Measurements from ENCODE around the gene NECAB2. TPM values are rescaled to one million over a fixed set of nuclear protein-coding genes. Genes with fewer than 3 reads are reported as not detected.

NECAB2 gene
- total and polyA plus RNA-seq, 7 experiments from 2014 or later = not detected

DNA sequence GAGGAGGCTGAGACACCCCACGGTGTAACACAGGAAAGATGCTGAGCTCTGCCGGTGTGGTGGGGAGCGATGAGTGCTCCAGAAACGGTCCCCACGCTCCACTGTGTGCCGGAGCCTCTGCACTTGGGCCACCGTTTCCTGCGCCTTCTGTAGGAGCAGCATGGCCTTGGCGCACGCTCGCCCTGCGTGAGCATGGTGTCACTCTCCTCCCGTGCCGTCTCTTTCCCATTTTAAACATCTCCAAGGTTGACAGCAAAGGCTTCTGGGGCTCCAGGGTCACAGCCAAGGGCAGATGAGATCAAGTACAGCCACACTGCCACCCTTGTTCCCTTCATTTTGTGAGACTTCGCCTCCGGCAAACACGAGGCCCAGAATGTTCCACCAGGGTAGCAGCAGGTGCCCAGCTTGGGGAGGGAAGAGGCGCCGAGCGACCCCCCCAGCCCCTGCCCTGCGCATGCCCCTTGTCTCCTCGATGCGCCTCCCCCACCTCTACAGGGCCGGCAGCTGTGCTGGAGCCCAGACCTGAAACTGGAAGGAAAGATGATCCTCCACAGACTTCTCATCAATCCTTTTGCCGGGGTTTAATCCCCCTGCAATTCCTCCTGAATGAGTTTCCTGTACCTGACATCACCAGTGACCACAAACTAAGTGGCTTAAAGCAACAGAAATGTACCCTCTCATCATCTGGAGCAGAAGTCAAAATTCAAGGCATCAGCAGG is 34.9 kb upstream of the NECAB2 start:
- no peak for ATAC-seq
- Mint-ChIP-seq H3K36me3 (peaks cover 0 to 9% (median 0%) of the 10 kb centered on the region in 5 donors), H3K4me3 (no peak overlapping the region), H3K9me3 (no peaks in the 10 kb centered on the region), H3K27ac (no peak overlapping the region), H3K4me1 (peaks cover 0 to 4% (median 0%) of the 10 kb centered on the region in 7 donors), H3K27me3 (no peaks in the 10 kb centered on the region)
- ChIA-PET CTCF (no interaction called here), POLR2A (no interaction called here)
- Histone ChIP-seq H3K4me3 (ENCODE audit: low read length) (no peak overlapping the region), H3K27me3 (ENCODE audit: control insufficient read depth in 2 of 2, insufficient read depth in 2 of 2, low read length in 2 of 2) (no peaks in the 10 kb centered on the region), H3K36me3 (ENCODE audit: control insufficient read depth in 2 of 3, insufficient read depth in 3 of 3, low read length in 3 of 3) (peaks cover 0 to 4% (median 0%) of the 10 kb centered on the region in 3 experiments), H3K27ac (ENCODE audit: low read depth, low read length) (no peak overlapping the region), H3K9me3 (ENCODE audit: control insufficient read depth in 2 of 3, low read length in 3 of 3) (no peaks in the 10 kb centered on the region), H3K4me1 (ENCODE audit: control insufficient read depth in 2 of 2, insufficient read depth in 2 of 2, low read length in 2 of 2) (no peaks in the 10 kb centered on the region)
- intact Hi-C loops (cut with micrococcal nuclease) = no loop called here
- no peak for DNase-seq

DNA sequence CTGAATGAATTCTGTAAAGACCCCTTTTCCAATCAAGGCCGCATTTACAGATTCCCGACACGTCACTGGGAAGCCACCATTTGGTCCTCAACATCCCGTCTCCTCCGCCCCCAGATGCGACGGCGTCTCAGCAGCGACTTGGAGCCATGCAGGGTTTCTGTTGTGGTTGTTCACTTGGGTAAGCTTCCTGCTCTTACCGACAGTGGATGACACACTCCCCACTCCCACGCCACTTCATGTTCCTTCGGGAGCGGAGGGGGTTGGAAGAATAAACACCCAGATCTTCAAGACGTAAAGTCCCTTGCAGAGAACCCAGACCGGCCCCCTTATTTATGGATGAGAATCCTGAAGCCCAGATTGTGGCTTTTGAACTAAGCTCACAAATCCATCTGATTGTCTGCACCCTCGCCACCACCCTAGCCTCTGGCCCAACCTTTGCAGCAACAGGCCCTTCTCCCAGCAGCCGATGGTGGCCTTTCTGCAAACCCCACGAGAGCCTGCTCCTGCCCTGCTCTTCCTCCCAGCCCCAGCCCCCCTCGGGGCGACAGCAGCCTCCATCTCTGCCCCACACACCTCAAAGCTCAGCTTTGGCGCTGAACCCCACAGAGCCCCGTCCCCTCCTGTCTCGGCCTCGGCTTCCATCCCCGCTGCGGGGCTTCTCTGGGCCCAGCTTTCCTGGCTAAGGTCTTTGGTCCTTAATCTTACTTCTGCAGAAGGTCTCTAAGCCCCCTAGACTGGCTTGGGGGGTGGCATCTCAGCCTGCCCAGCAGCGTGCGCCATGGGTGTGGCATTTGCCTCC is 34.0 kb upstream of the NECAB2 start:
- Mint-ChIP-seq H3K27ac (no peak overlapping the region), H3K4me3 (no peak overlapping the region), H3K36me3 (peaks cover 0 to 9% (median 0%) of the 10 kb centered on the region in 5 donors), H3K9me3 (no peaks in the 10 kb centered on the region), H3K4me1 (peaks cover 0 to 5% (median 1%) of the 10 kb centered on the region in 7 donors), H3K27me3 (no peaks in the 10 kb centered on the region)
- H3K27ac ChIP-seq (ENCODE audit: low read depth, low read length) = no peak overlapping the region
- intact Hi-C loops (cut with micrococcal nuclease) = no loop called here
- H3K36me3 ChIP-seq (ENCODE audit: control insufficient read depth in 2 of 3, insufficient read depth in 3 of 3, low read length in 3 of 3) = peaks cover 0 to 3% (median 0%) of the 10 kb centered on the region in 3 experiments
- no peak for DNase-seq
- POLR2A ChIA-PET = no interaction called here
- H3K27me3 ChIP-seq (ENCODE audit: control insufficient read depth in 2 of 2, insufficient read depth in 2 of 2, low read length in 2 of 2) = no peaks in the 10 kb centered on the region
- H3K9me3 ChIP-seq (ENCODE audit: control insufficient read depth in 2 of 3, low read length in 3 of 3) = no peaks in the 10 kb centered on the region
- CTCF ChIA-PET = no interaction called here
- no peak for ATAC-seq
- H3K4me1 ChIP-seq (ENCODE audit: control insufficient read depth in 2 of 2, insufficient read depth in 2 of 2, low read length in 2 of 2) = no peaks in the 10 kb centered on the region
- H3K4me3 ChIP-seq (ENCODE audit: low read length) = no peak overlapping the region

DNA sequence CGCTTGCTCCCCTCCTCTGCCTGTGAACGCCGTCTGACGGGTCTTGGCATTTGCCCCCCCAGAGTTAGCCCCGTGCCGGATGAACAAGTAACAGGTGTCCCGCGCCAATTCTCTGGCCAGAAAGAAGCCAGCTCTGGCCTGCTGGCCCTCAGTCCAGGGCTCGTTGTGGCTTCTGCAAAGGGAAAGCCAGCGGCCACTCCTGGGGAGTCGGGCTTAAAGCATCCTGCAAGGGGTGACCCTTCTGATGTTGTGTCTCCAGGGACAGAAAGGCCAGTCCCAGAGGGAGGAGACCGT is 33.4 kb upstream of the NECAB2 start:
- Mint-ChIP-seq H3K36me3 (peaks cover 0 to 9% (median 0%) of the 10 kb centered on the region in 5 donors), H3K27ac (no peak overlapping the region), H3K4me3 (peak overlapping the region in 1 of 10 donors; percentile 8), H3K4me1 (peaks cover 5 to 10% (median 6%) of the 10 kb centered on the region in 7 donors), H3K9me3 (no peaks in the 10 kb centered on the region), H3K27me3 (no peaks in the 10 kb centered on the region)
- no peaks in the 10 kb centered on the region for H3K9me3 ChIP-seq (ENCODE audit: control insufficient read depth in 2 of 3, low read length in 3 of 3)
- H3K4me3 ChIP-seq (ENCODE audit: low read length) = no peak overlapping the region
- ChIA-PET CTCF (no interaction called here), POLR2A (no interaction called here)
- no peaks in the 10 kb centered on the region for H3K36me3 ChIP-seq (ENCODE audit: control insufficient read depth in 2 of 3, insufficient read depth in 3 of 3, low read length in 3 of 3)
- no peaks in the 10 kb centered on the region for H3K27me3 ChIP-seq (ENCODE audit: control insufficient read depth in 2 of 2, insufficient read depth in 2 of 2, low read length in 2 of 2)
- intact Hi-C loops (cut with micrococcal nuclease) = no loop called here
- ATAC-seq (no peak), DNase-seq (no peak)
- no peak overlapping the region for H3K27ac ChIP-seq (ENCODE audit: low read depth, low read length)
- H3K4me1 ChIP-seq (ENCODE audit: control insufficient read depth in 2 of 2, insufficient read depth in 2 of 2, low read length in 2 of 2) = no peaks in the 10 kb centered on the region

DNA sequence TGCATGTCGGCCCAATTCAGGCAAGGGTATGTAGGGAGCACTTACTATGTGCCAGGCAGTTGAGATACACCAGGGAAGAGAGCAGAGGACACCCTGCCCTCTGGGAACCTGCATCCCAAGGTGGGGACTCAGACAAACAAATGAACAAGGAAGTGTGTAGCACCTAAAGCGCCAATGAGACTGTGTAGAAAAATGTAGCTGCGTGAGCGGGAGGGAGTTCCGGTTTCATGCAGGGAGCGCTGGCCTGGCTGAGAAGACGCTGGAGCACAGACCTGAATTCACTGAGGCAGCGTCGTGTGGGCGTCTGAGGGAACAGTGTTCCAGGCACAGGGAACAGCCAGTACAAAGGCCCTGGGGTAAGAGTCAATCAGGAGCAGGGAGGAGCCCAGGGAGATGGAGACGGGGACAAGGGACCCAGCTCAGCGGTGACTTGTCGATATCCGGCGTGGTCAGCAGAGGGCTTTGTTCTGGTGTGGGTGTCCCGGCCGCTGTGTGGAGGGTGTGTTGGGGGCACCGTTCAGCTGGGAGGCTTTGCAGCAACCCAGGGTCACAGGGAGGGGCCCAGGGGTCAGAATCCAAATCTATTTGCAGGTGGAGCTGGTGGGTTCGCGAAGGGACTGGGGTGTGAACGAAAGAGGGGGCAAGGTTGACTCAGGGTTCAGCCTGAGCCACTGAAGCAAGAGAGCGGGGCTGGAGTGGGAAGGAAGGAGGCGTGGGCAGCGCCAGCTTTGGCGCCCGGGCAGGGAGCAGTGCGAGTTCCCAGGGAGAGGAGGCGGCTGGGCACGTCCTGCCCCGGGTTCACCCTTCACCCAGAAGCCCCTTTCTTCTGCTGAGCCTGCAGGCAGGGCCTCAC is 32.8 kb upstream of the NECAB2 start:
- H3K9me3 Mint-ChIP-seq = no peaks in the 10 kb centered on the region
- intact Hi-C loops (cut with micrococcal nuclease) = no loop called here
- POLR2A ChIA-PET = no interaction called here

DNA sequence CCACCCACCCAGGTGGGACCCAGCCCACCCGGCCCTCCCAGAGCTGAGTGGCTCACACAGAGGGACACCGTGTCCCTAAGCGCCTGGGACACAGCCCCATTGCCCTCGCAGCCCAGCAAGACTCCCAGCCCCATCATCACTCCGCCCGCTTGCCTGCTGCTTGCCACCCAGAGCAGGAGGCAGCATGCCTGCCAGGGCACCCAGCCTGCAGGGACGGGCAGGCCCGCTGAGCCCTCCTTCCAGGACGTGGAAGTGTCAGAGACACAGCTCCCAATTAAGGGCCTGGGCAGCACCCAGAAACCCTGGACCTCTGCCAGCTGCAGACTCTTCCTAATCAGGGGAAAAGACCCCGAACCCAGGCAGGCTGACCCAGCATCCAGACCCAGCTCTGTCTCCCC is 32.2 kb upstream of the NECAB2 start:
- Mint-ChIP-seq H3K36me3 (peaks cover 0 to 9% (median 0%) of the 10 kb centered on the region in 5 donors), H3K4me3 (no peak overlapping the region), H3K9me3 (no peaks in the 10 kb centered on the region), H3K27ac (no peak overlapping the region), H3K27me3 (no peaks in the 10 kb centered on the region), H3K4me1 (peaks cover 5 to 10% (median 6%) of the 10 kb centered on the region in 7 donors)
- ChIA-PET CTCF (interaction anchor here (1.4 kb wide), 1 partner anchor 240 kb away, joined by 3 read pairs; no protein-coding TSS in a partner anchor), POLR2A (no interaction called here)
- DNase-seq (no peak), ATAC-seq (no peak)
- intact Hi-C loops (cut with micrococcal nuclease) = no loop called here
- Histone ChIP-seq H3K9me3 (ENCODE audit: control insufficient read depth in 2 of 3, low read length in 3 of 3) (no peaks in the 10 kb centered on the region), H3K36me3 (ENCODE audit: control insufficient read depth in 2 of 3, insufficient read depth in 3 of 3, low read length in 3 of 3) (no peaks in the 10 kb centered on the region), H3K27ac (ENCODE audit: low read depth, low read length) (no peak overlapping the region), H3K4me3 (ENCODE audit: low read length) (no peak overlapping the region), H3K27me3 (ENCODE audit: control insufficient read depth in 2 of 2, insufficient read depth in 2 of 2, low read length in 2 of 2) (no peaks in the 10 kb centered on the region), H3K4me1 (ENCODE audit: control insufficient read depth in 2 of 2, insufficient read depth in 2 of 2, low read length in 2 of 2) (no peaks in the 10 kb centered on the region)

More for the DNA sequence above, 32.8 kb upstream of the NECAB2 start:
- no peak overlapping the region for H3K4me3 ChIP-seq (ENCODE audit: low read length)
- Mint-ChIP-seq H3K4me3 (peak overlapping the region in 2 of 10 donors; percentile 8 to 14), H3K27me3 (no peaks in the 10 kb centered on the region), H3K27ac (no peak overlapping the region), H3K4me1 (peaks cover 5 to 10% (median 6%) of the 10 kb centered on the region in 7 donors), H3K36me3 (peaks cover 0 to 9% (median 0%) of the 10 kb centered on the region in 5 donors)
- CTCF ChIA-PET = no interaction called here
- H3K4me1 ChIP-seq (ENCODE audit: control insufficient read depth in 2 of 2, insufficient read depth in 2 of 2, low read length in 2 of 2) = no peaks in the 10 kb centered on the region
- ATAC-seq (no peak), DNase-seq (no peak)
- H3K9me3 ChIP-seq (ENCODE audit: control insufficient read depth in 2 of 3, low read length in 3 of 3) = no peaks in the 10 kb centered on the region
- no peaks in the 10 kb centered on the region for H3K36me3 ChIP-seq (ENCODE audit: control insufficient read depth in 2 of 3, insufficient read depth in 3 of 3, low read length in 3 of 3)
- no peaks in the 10 kb centered on the region for H3K27me3 ChIP-seq (ENCODE audit: control insufficient read depth in 2 of 2, insufficient read depth in 2 of 2, low read length in 2 of 2)
- no peak overlapping the region for H3K27ac ChIP-seq (ENCODE audit: low read depth, low read length)

DNA sequence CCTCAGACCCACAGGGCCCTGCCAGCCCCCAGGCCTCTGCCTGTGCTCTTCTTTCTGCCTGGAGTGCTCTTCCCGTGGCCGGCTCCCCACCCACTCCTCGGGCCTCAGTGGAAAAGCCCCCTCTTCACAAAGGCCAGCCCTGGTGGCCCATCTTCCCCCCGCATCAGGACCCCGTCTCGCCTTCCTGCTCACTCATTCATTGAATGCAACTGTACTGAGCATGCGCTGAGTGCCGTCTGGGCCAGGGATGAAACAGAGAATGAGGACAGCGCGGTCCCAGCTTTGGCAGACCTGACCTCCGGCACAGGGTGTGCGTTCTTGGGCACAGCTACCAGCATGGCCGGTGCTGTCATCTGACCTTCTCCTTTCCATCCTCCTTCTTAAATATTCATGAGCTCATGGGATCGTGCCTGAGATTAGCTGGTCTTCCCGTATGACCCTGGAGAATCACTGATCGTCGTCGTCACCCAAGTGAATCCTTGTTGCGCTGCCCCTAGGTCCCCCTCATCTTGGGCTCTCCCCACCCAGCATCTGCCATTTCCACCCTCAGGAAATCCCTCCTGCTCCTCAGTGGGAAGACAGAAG is 31.4 kb upstream of the NECAB2 start:
- H3K4me3 Mint-ChIP-seq = no peak overlapping the region

More for the DNA sequence above, 31.4 kb upstream of the NECAB2 start:
- no peak for ATAC-seq
- H3K9me3 Mint-ChIP-seq = no peaks in the 10 kb centered on the region
- H3K4me1 Mint-ChIP-seq = peaks cover 5 to 10% (median 6%) of the 10 kb centered on the region in 7 donors
- Histone ChIP-seq H3K27ac (ENCODE audit: low read depth, low read length) (no peak overlapping the region), H3K9me3 (ENCODE audit: control insufficient read depth in 2 of 3, low read length in 3 of 3) (no peaks in the 10 kb centered on the region), H3K4me1 (ENCODE audit: control insufficient read depth in 2 of 2, insufficient read depth in 2 of 2, low read length in 2 of 2) (no peaks in the 10 kb centered on the region), H3K36me3 (ENCODE audit: control insufficient read depth in 2 of 3, insufficient read depth in 3 of 3, low read length in 3 of 3) (no peaks in the 10 kb centered on the region), H3K4me3 (ENCODE audit: low read length) (no peak overlapping the region), H3K27me3 (ENCODE audit: control insufficient read depth in 2 of 2, insufficient read depth in 2 of 2, low read length in 2 of 2) (no peaks in the 10 kb centered on the region)
- H3K27ac Mint-ChIP-seq = no peak overlapping the region
- ChIA-PET CTCF (interaction anchor here (1.4 kb wide), 1 partner anchor 239 kb away, joined by 3 read pairs; no protein-coding TSS in a partner anchor), POLR2A (no interaction called here)
- H3K27me3 Mint-ChIP-seq = no peaks in the 10 kb centered on the region
- H3K36me3 Mint-ChIP-seq = peaks cover 0 to 9% (median 0%) of the 10 kb centered on the region in 5 donors
- intact Hi-C loops (cut with micrococcal nuclease) = no loop called here
- DNase-seq = no peak

All from naive thymus-derived CD4-positive, alpha-beta T cell (primary cell).